Peyer's patch (tissue), 4 donors: ENCODE measurements around the gene NDUFB10. TPM values are rescaled to one million over a fixed set of nuclear protein-coding genes. Genes with fewer than 3 reads are reported as not detected.

Experiments
- DNase-seq, 3 donors: peaks; one replicate each; pipeline ENCODE4 v3.0.0-alpha.2; 2017 to 2019
- H3K27ac ChIP-seq, 4 donors: fragments of 200-600 bp; sonication (generic); one replicate each; pipeline ENCODE4 v1.5.1; 2016 to 2019
- H3K27me3 ChIP-seq, 2 donors: fragments of 200-600 bp; sonication (generic); one replicate each; pipeline ENCODE4 v1.5.1; 2019
- H3K36me3 ChIP-seq, 3 donors: fragments of 200-600 bp; sonication (generic); one replicate each; pipeline ENCODE4 v1.5.1; 2016 to 2019
- H3K4me1 ChIP-seq, 4 donors: fragments of 200-600 bp; sonication (generic); one replicate each; pipeline ENCODE4 v1.5.1; 2016 to 2019
- H3K4me3 ChIP-seq, 4 donors: fragments of 200-600 bp; sonication (generic); 1 replicate in 3 of 4; 2 replicates in 1 of 4; pipeline ENCODE4 v1.5.1; 2016 to 2019; ENCODE audit warnings: mild to moderate bottlenecking in 1 of 4
- H3K9me3 ChIP-seq, 4 donors: fragments of 200-600 bp; sonication (generic); one replicate each; pipeline ENCODE4 v1.5.1; 2016 to 2019; ENCODE audit warnings: mild to moderate bottlenecking in 1 of 4
- POLR2A ChIP-seq, 2 donors: fragments of 450-650 bp; IDR thresholded peaks; one replicate each; pipeline ENCODE4 v1.5.1; 2017; ENCODE audit warnings: antibody characterized with exemption in 2 of 2, mild to moderate bottlenecking in 2 of 2, moderate library complexity in 2 of 2
- small RNA-seq, 2 donors: library from RNA; depleted of rRNA; stranded (forward); fragments of <200 nt; gene quantifications; one replicate each; pipeline ENCODE3, GENCODE V24; 2016
- total RNA-seq, 4 donors: library from RNA; depleted of rRNA; stranded (reverse); fragments of >200 nt; gene quantifications; one replicate each; pipeline ENCODE4 v1.1.0, GENCODE V29; 2016
- TF ChIP-seq, protein P1 (sequence below), 6 experiments: fragments of 450-650 bp in 4 of 6; fragments of 200-600 bp in 2 of 6; sonication (generic) in 1 of 6; IDR thresholded peaks; one replicate each; pipeline ENCODE4 v1.5.1; 2017 to 2019; ENCODE audit warnings: antibody characterized with exemption in 6 of 6, mild to moderate bottlenecking in 3 of 6, moderate library complexity in 1 of 6

NDUFB10 gene
- total RNA-seq, 4 donors from 2014 or later = 55.3 to 373 (median 236) TPM

DNA sequence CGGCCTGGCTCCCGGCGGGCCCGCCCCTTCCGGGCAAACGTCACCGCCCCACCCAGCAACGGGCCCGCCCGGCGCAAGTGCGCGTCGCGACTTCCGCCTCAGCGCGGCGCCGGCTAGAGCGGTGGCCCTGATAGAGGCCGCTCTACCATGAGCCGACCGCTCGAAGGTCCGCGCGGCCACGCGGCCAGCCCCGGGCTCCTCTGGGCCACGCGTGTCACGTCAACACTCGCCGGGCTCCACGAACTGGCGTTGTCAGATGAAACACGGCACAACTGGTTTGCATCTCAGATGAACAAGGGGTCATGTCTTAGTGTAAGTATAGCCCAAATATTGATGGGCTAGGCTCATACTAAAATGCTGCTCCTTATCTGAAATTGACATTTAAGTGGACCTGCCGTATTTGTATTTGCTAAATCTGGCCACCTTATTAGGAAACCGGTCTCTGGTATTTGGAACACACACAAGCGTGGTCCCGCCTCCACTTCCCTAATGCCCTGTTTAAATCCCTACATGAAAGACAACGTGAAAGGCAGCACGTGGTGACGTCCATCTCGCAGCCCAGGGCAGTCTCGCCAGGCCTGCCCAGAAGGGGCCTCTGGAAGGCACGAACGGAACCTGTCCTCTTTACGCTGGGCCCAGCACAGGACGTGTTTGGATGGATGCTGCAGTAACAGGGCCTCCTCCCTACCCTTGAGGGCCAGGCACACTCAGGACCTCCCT, 50.6 kb downstream of the NDUFB10 start, which contains the start of gene ZNF598:
Gene ZNF598 (minus strand): TSS at position 31 of the 720 bp plus-strand sequence.
- peak within 1 kb of the TSS; percentile 90 to 97 (median 96) for H3K27ac ChIP-seq
- H3K36me3 ChIP-seq = no peaks in the 10 kb centered on the region
- H3K4me3 ChIP-seq = peak within 1 kb of the TSS; percentile 64 to 99 (median 94)
- H3K9me3 ChIP-seq = no peaks in the 10 kb centered on the region
- H3K27me3 ChIP-seq = no peaks in the 10 kb centered on the region
- peak; percentile 77 to 89 (median 89) for DNase-seq
- H3K4me1 ChIP-seq = peaks cover 10 to 44% (median 15%) of the 10 kb centered on the region in 4 donors
- peak; percentile 96 to 99 for TF ChIP-seq POLR2A (IDR thresholded peaks at IDR 0.05)
- TF ChIP-seq, protein P1, sequence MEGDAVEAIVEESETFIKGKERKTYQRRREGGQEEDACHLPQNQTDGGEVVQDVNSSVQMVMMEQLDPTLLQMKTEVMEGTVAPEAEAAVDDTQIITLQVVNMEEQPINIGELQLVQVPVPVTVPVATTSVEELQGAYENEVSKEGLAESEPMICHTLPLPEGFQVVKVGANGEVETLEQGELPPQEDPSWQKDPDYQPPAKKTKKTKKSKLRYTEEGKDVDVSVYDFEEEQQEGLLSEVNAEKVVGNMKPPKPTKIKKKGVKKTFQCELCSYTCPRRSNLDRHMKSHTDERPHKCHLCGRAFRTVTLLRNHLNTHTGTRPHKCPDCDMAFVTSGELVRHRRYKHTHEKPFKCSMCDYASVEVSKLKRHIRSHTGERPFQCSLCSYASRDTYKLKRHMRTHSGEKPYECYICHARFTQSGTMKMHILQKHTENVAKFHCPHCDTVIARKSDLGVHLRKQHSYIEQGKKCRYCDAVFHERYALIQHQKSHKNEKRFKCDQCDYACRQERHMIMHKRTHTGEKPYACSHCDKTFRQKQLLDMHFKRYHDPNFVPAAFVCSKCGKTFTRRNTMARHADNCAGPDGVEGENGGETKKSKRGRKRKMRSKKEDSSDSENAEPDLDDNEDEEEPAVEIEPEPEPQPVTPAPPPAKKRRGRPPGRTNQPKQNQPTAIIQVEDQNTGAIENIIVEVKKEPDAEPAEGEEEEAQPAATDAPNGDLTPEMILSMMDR (IDR thresholded peaks at IDR 0.05) = peak in 1 of 6 experiments; percentile 16

Small RNA genes lying within 50 kb of the gene (small RNA-seq; reads per million reads assigned to genes)
- gene AC005363.2 (0 reads per million in 2 donors), gene SNORA10 (0 reads per million in 2 donors), gene SNORA64 (0 reads per million in 2 donors)

Other genes with a start within 250 kb of the NDUFB10 start
- 100 to 1,000 TPM in 3 of 4 donors, 10 to 100 TPM in 1; 69.3 to 150 (median 126) TPM for gene NME3, start 188.0 kb upstream of the NDUFB10 start, total RNA-seq
- gene EME2, start 186.7 kb upstream of the NDUFB10 start, total RNA-seq = 10 to 100 TPM; 54.6 to 99.9 (median 67.0) TPM
- gene MRPS34, start 186.4 kb upstream of the NDUFB10 start, total RNA-seq = 100 to 1,000 TPM in 1 of 4 donors, 10 to 100 TPM in 3; 67.6 to 114 (median 82.3) TPM
- gene SPSB3, start 177.0 kb upstream of the NDUFB10 start, total RNA-seq = 100 to 1,000 TPM in 2 of 4 donors, 10 to 100 TPM in 2; 76.4 to 148 (median 102) TPM
- 10 to 100 TPM; 47.1 to 99.9 (median 59.3) TPM for gene NUBP2, start 176.6 kb upstream of the NDUFB10 start, total RNA-seq
- gene IGFALS, start 165.8 kb upstream of the NDUFB10 start, total RNA-seq = under 1 TPM in 1 of 4 donors, not detected in 3; 0.35 TPM
- gene HAGH, start 132.7 kb upstream of the NDUFB10 start, total RNA-seq = 100 to 1,000 TPM; 105 to 187 (median 155) TPM
- 100 to 1,000 TPM; 107 to 188 (median 152) TPM for gene FAHD1, start 132.3 kb upstream of the NDUFB10 start, total RNA-seq
- gene MEIOB, start 87.4 kb upstream of the NDUFB10 start, total RNA-seq = not detected
- not detected for gene HS3ST6, start 41.1 kb upstream of the NDUFB10 start, total RNA-seq
- gene MSRB1, start 16.3 kb upstream of the NDUFB10 start, total RNA-seq = 10 to 100 TPM; 17.3 to 46.6 (median 38.3) TPM
- gene RPL3L, start 4.8 kb upstream of the NDUFB10 start, total RNA-seq = not detected
- 1,000 to 10,000 TPM in 3 of 4 donors, 100 to 1,000 TPM in 1; 736 to 1,881 (median 1,543) TPM for gene RPS2, start 5.3 kb downstream of the NDUFB10 start, total RNA-seq
- gene RNF151, start 7.3 kb downstream of the NDUFB10 start, total RNA-seq = not detected
- gene TBL3, start 12.5 kb downstream of the NDUFB10 start, total RNA-seq = 10 to 100 TPM; 19.8 to 50.8 (median 39.1) TPM
- 10 to 100 TPM in 3 of 4 donors, 1 to 10 TPM in 1; 8.6 to 23.1 (median 11.3) TPM for gene NOXO1, start 21.9 kb downstream of the NDUFB10 start, total RNA-seq
- gene GFER, start 24.7 kb downstream of the NDUFB10 start, total RNA-seq = 100 to 1,000 TPM in 1 of 4 donors, 10 to 100 TPM in 3; 31.4 to 102 (median 83.1) TPM
- 1 to 10 TPM in 3 of 4 donors, not detected in 1; 1.3 to 3.9 (median 3.3) TPM for gene SYNGR3, start 30.4 kb downstream of the NDUFB10 start, total RNA-seq
- 10 to 100 TPM; 48.5 to 84.0 (median 51.4) TPM for gene ZNF598, start 50.3 kb downstream of the NDUFB10 start, total RNA-seq
- 1 to 10 TPM in 2 of 4 donors, not detected in 2; 2.8 to 9.1 TPM for gene NPW, start 60.2 kb downstream of the NDUFB10 start, total RNA-seq
- gene NHERF2, start 67.4 kb downstream of the NDUFB10 start, total RNA-seq = 100 to 1,000 TPM in 1 of 4 donors, 10 to 100 TPM in 3; 21.5 to 104 (median 30.2) TPM
- gene NTHL1, start 88.3 kb downstream of the NDUFB10 start, total RNA-seq = 10 to 100 TPM; 14.9 to 28.8 (median 19.9) TPM
- gene TSC2, start 88.4 kb downstream of the NDUFB10 start, total RNA-seq = 100 to 1,000 TPM in 3 of 4 donors, 10 to 100 TPM in 1; 98.4 to 220 (median 141) TPM
- 100 to 1,000 TPM in 3 of 4 donors, 10 to 100 TPM in 1; 64.6 to 305 (median 188) TPM for gene PKD1, start 176.4 kb downstream of the NDUFB10 start, total RNA-seq
- 10 to 100 TPM; 17.9 to 33.8 (median 24.3) TPM for gene RAB26, start 189.1 kb downstream of the NDUFB10 start, total RNA-seq
- 100 to 1,000 TPM in 1 of 4 donors, 10 to 100 TPM in 3; 51.2 to 120 (median 79.3) TPM for gene TRAF7, start 196.2 kb downstream of the NDUFB10 start, total RNA-seq
- gene CASKIN1, start 237.1 kb downstream of the NDUFB10 start, total RNA-seq = not detected
- 10 to 100 TPM; 45.7 to 95.7 (median 69.4) TPM for gene MLST8, start 245.9 kb downstream of the NDUFB10 start, total RNA-seq